Measurements from ENCODE around the gene ARG1.

DNA sequence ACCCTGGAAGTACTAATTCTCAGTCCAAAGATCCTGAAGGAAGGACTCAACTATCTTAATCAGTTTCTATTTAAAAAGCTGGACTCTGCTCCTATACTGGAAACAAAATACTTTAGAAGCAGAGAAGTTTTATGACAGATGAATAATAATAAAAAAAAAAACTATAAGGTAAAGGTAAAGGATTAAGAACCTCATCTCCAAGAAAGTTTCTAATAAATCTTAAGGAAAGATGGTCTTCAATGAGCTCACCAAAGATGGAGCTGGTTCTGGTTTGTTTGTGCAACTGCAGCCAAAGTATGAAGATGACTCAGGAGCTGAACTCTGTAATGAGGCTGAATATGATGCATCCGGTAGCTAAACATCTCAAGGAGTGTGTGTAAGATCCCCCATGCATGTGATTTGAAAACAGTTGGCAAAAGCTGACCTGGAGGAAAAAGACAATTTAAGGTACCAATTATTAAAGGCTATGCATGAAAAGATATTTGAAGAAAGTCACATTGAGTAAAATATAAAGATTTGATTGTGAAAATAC is 29.8 kb downstream of the ARG1 start:
- TF ChIP-seq, protein P1, sequence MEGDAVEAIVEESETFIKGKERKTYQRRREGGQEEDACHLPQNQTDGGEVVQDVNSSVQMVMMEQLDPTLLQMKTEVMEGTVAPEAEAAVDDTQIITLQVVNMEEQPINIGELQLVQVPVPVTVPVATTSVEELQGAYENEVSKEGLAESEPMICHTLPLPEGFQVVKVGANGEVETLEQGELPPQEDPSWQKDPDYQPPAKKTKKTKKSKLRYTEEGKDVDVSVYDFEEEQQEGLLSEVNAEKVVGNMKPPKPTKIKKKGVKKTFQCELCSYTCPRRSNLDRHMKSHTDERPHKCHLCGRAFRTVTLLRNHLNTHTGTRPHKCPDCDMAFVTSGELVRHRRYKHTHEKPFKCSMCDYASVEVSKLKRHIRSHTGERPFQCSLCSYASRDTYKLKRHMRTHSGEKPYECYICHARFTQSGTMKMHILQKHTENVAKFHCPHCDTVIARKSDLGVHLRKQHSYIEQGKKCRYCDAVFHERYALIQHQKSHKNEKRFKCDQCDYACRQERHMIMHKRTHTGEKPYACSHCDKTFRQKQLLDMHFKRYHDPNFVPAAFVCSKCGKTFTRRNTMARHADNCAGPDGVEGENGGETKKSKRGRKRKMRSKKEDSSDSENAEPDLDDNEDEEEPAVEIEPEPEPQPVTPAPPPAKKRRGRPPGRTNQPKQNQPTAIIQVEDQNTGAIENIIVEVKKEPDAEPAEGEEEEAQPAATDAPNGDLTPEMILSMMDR (IDR thresholded peaks at IDR 0.05; ENCODE audit: low read depth, low read length, poor library complexity, severe bottlenecking), result no peak
- no peak for TF ChIP-seq EZH2phosphoT487 (IDR thresholded peaks at IDR 0.05; ENCODE audit: borderline replicate concordance, low read length)
